ENCODE measurements around the gene GUCA1A. TPM values are rescaled to one million over a fixed set of nuclear protein-coding genes. Genes with fewer than 3 reads are reported as not detected.
A peak's percentile ranks its signal among the peaks of the same experiment; 100 is the strongest.

GUCA1A gene
- total RNA-seq, 1 experiment from 2014 or later: not detected

DNA sequence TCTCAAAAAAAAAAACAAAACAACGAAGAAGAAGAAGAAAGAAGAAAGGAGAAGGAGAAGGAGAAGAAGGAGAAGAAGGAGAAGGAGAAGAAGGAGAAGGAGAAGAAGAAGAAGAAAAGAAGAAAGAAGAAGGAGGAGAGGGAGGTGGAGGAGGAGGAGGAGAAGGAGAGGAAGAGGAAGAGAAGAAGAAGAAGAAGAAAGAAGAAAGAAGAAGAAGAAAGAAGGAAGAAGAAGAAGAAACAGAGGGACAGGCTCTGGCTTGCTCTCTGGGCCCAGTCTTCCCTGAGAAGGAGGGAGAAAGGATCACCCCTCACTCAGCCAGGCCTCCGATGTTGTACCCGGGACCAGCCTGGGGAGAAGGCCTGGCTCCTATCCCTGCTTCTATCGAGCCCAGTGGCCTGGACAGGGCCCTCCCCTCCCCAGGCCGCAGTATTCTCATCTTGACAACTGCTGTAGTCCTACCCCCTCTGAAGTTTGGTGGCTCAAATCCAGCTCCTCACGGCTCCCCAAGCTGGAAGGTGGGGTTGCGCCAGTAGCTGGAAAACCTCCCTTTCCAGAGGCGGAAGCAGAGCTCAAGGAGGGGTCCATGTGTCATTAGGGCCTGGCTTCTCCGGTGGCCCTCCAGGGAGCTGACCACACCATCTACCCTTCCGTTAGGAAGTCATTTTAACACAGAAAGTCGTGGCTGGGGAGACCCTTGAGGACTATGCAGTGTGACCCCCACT is 49.6 kb upstream of the GUCA1A start:
- Histone ChIP-seq H3K4me2 (ENCODE audit: low read length) (peak overlapping the region; percentile 76), H3K36me3 (ENCODE audit: control insufficient read depth in 1 of 2, insufficient read depth in 2 of 2, low read length in 2 of 2) (peaks cover 16 to 29% of the 10 kb centered on the region in 2 experiments; a peak in 2 of 4 replicates), H3K9me2 (ENCODE audit: insufficient read depth) (no peaks in the 10 kb centered on the region), H3K79me2 (ENCODE audit: insufficient read depth, low read length) (0 out of 2 replicates have a peak, but pooled peaks cover 3% of the 10 kb centered on the region), H3K27me3 (ENCODE audit: insufficient read depth, low read length) (no peaks in the 10 kb centered on the region), H4K20me1 (ENCODE audit: insufficient read depth) (no peaks in the 10 kb centered on the region), H3K27ac (ENCODE audit: low read depth, low read length) (peak overlapping the region; percentile 50), H2AFZ (ENCODE audit: low read depth, low read length, poor library complexity, severe bottlenecking) (no peak overlapping the region), H3K9ac (ENCODE audit: low read length) (0 out of 2 replicates have a peak overlapping the region, but pooled peaks have one; percentile 24), H3K4me1 (ENCODE audit: control insufficient read depth in 1 of 2, insufficient read depth in 2 of 2, low read length in 2 of 2) (peaks cover 45 to 65% of the 10 kb centered on the region in 2 experiments), H3K4me3 (replicated peaks in 1 of 2; ENCODE audit: low read depth in 1 of 2, low read length in 2 of 2) (no peak overlapping the region), H3K9me3 (ENCODE audit: control insufficient read depth in 1 of 2, insufficient read depth in 1 of 2, low read depth in 1 of 2, low read length in 2 of 2) (no peaks in the 10 kb centered on the region)
- intact Hi-C loops (cut with micrococcal nuclease): no loop called here
- POLR2A ChIA-PET: interaction anchor here (1.3 to 2.7 kb wide), 2 partner anchors 13 to 14 kb away, joined by 3 to 11 read pairs; no protein-coding TSS in a partner anchor
- RAD21 ChIA-PET (ENCODE audit: low non-redundant PET in 1 of 2, low total read pairs in 2 of 2, uncharacterized antibody in 2 of 2, unreplicated experiment in 2 of 2): no interaction called here
- BruUV-seq (replicated peaks): no TSS peak
- no peak for DNase-seq (ENCODE audit: low read depth, low spot score)
- CTCF ChIA-PET: interaction anchor here (0.6 to 0.9 kb wide), 2 partner anchors 10 to 55 kb away, joined by 3 read pairs; no protein-coding TSS in a partner anchor
- TF ChIP-seq POLR2AphosphoS5 (IDR thresholded peaks at IDR 0.05; ENCODE audit: low read depth, low read length): no peak
- TF ChIP-seq ELF1 (IDR thresholded peaks at IDR 0.05; ENCODE audit: borderline replicate concordance, low read depth): no peak
- no peak for TF ChIP-seq EZH2phosphoT487 (IDR thresholded peaks at IDR 0.05; ENCODE audit: borderline replicate concordance)
- no peak for TF ChIP-seq JUND (IDR thresholded peaks at IDR 0.05)
- TF ChIP-seq POLR2A (IDR thresholded peaks at IDR 0.05; ENCODE audit: borderline replicate concordance, extremely low read depth, insufficient read depth, insufficient read length): no peak
- no peak for ATAC-seq

DNA sequence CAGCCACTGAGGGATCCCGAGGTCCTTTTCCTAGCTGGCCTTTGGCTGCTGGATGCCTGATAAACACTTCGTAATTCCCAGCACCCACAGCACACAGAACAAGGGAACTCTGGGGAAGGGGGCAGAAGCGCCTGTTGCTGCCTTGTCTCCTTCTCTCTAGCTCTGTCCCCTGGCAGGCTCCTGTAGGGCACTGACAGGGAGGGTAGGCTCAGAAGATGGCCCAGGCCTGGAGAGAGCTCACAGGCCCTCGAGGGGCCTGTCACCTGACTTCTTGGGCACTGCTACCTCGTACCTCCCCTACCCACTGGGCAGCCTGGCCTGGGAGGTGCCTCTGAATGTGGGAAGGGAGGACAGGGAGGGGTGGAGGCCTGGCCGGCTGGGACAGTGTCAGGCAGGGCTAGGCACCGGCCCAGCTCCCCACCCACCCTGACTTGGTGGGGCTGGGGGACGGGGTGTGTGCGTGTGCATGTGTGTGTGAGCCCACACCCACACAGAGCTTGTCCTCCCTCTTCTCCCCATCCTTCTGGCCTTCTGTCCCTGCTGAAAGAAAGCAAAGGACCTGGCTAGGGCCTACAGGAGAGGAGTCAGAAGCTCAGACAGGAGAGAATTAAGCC is 48.8 kb upstream of the GUCA1A start:
- Histone ChIP-seq H3K9me3 (ENCODE audit: control insufficient read depth in 1 of 2, insufficient read depth in 1 of 2, low read depth in 1 of 2, low read length in 2 of 2) (no peaks in the 10 kb centered on the region), H3K27me3 (ENCODE audit: insufficient read depth, low read length) (no peaks in the 10 kb centered on the region), H3K27ac (ENCODE audit: low read depth, low read length) (peak overlapping the region; percentile 50), H2AFZ (ENCODE audit: low read depth, low read length, poor library complexity, severe bottlenecking) (no peak overlapping the region), H3K79me2 (ENCODE audit: insufficient read depth, low read length) (0 out of 2 replicates have a peak, but pooled peaks cover 3% of the 10 kb centered on the region), H4K20me1 (ENCODE audit: insufficient read depth) (no peaks in the 10 kb centered on the region), H3K9me2 (ENCODE audit: insufficient read depth) (no peaks in the 10 kb centered on the region), H3K4me1 (ENCODE audit: control insufficient read depth in 1 of 2, insufficient read depth in 2 of 2, low read length in 2 of 2) (peaks cover 37 to 57% of the 10 kb centered on the region in 2 experiments), H3K4me3 (replicated peaks in 1 of 2; ENCODE audit: low read depth in 1 of 2, low read length in 2 of 2) (no peak overlapping the region), H3K36me3 (ENCODE audit: control insufficient read depth in 1 of 2, insufficient read depth in 2 of 2, low read length in 2 of 2) (peaks cover 17 to 30% of the 10 kb centered on the region in 2 experiments; a peak in 2 of 4 replicates), H3K4me2 (ENCODE audit: low read length) (0 out of 2 replicates have a peak overlapping the region, but pooled peaks have one; percentile 76), H3K9ac (ENCODE audit: low read length) (0 out of 2 replicates have a peak overlapping the region, but pooled peaks have one; percentile 24)
- ChIA-PET CTCF (no interaction called here), RAD21 (ENCODE audit: low non-redundant PET in 1 of 2, low total read pairs in 2 of 2, uncharacterized antibody in 2 of 2, unreplicated experiment in 2 of 2) (no interaction called here), POLR2A (interaction anchor here (1.3 kb wide), 1 partner anchor 12 kb away, joined by 3 read pairs; no protein-coding TSS in a partner anchor)
- no peak for DNase-seq (ENCODE audit: low read depth, low spot score)
- BruUV-seq (replicated peaks): no TSS peak
- ATAC-seq: no peak
- intact Hi-C loops (cut with micrococcal nuclease): no loop called here
- no peak for TF ChIP-seq JUND (IDR thresholded peaks at IDR 0.05)
- no peak for TF ChIP-seq CEBPB (IDR thresholded peaks at IDR 0.05; ENCODE audit: low read depth)
- TF ChIP-seq, protein P1, sequence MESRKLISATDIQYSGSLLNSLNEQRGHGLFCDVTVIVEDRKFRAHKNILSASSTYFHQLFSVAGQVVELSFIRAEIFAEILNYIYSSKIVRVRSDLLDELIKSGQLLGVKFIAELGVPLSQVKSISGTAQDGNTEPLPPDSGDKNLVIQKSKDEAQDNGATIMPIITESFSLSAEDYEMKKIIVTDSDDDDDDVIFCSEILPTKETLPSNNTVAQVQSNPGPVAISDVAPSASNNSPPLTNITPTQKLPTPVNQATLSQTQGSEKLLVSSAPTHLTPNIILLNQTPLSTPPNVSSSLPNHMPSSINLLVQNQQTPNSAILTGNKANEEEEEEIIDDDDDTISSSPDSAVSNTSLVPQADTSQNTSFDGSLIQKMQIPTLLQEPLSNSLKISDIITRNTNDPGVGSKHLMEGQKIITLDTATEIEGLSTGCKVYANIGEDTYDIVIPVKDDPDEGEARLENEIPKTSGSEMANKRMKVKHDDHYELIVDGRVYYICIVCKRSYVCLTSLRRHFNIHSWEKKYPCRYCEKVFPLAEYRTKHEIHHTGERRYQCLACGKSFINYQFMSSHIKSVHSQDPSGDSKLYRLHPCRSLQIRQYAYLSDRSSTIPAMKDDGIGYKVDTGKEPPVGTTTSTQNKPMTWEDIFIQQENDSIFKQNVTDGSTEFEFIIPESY (IDR thresholded peaks at IDR 0.05; ENCODE audit: extremely low read depth, insufficient replicate concordance, low read length): no peak
- no peak for TF ChIP-seq FOSL1 (IDR thresholded peaks at IDR 0.05; ENCODE audit: low read depth)
- TF ChIP-seq EGR1 (IDR thresholded peaks at IDR 0.05; ENCODE audit: low read depth): no peak
- TF ChIP-seq, protein P2, sequence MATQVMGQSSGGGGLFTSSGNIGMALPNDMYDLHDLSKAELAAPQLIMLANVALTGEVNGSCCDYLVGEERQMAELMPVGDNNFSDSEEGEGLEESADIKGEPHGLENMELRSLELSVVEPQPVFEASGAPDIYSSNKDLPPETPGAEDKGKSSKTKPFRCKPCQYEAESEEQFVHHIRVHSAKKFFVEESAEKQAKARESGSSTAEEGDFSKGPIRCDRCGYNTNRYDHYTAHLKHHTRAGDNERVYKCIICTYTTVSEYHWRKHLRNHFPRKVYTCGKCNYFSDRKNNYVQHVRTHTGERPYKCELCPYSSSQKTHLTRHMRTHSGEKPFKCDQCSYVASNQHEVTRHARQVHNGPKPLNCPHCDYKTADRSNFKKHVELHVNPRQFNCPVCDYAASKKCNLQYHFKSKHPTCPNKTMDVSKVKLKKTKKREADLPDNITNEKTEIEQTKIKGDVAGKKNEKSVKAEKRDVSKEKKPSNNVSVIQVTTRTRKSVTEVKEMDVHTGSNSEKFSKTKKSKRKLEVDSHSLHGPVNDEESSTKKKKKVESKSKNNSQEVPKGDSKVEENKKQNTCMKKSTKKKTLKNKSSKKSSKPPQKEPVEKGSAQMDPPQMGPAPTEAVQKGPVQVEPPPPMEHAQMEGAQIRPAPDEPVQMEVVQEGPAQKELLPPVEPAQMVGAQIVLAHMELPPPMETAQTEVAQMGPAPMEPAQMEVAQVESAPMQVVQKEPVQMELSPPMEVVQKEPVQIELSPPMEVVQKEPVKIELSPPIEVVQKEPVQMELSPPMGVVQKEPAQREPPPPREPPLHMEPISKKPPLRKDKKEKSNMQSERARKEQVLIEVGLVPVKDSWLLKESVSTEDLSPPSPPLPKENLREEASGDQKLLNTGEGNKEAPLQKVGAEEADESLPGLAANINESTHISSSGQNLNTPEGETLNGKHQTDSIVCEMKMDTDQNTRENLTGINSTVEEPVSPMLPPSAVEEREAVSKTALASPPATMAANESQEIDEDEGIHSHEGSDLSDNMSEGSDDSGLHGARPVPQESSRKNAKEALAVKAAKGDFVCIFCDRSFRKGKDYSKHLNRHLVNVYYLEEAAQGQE (IDR thresholded peaks at IDR 0.05; ENCODE audit: low read depth): no peak
- TF ChIP-seq SIN3A (IDR thresholded peaks at IDR 0.05; ENCODE audit: low read depth): no peak
- TF ChIP-seq EZH2phosphoT487 (IDR thresholded peaks at IDR 0.05; ENCODE audit: borderline replicate concordance): no peak
